Motor neuron (in vitro differentiated cells): ENCODE measurements around the gene OR10G7. TPM values are rescaled to one million over a fixed set of nuclear protein-coding genes. Genes with fewer than 3 reads are reported as not detected.

ENCODE experiments used
- ATAC-seq, 8 experiments: fragments of 200-7000 bp; cut with Tn5 transposase; replicated peaks in 6 of 8; 2 replicates each; pipeline ENCODE4 v1.8.0; 2021; ENCODE audit warnings: mild to moderate bottlenecking in 8 of 8, moderate library complexity in 8 of 8
- H3K27ac ChIP-seq, 2 donors: fragments of 250-450 bp; sonication (Bioruptor Pico); 2 replicates each; pipeline ENCODE4 v1.9.0; 2021; ENCODE audit warnings: antibody characterized with exemption in 2 of 2, mild to moderate bottlenecking in 2 of 2, moderate library complexity in 1 of 2
- H3K4me1 ChIP-seq, 2 donors: fragments of 250-450 bp; sonication (Bioruptor Pico); replicated peaks in 1 of 2; 2 replicates each; pipeline ENCODE4 v1.6.1; 2021; ENCODE audit warnings: antibody characterized with exemption in 2 of 2, mild to moderate bottlenecking in 2 of 2, moderate library complexity in 1 of 2
- H3K4me3 ChIP-seq, 5 donors: fragments of 250-450 bp; sonication (Bioruptor Pico); 2 replicates each; pipeline ENCODE4 v1.9.0; 2021; ENCODE audit warnings: antibody characterized with exemption in 5 of 5, mild to moderate bottlenecking in 5 of 5, moderate library complexity in 4 of 5
- WGBS, 10 experiments: fragments of 450-650 bp; shearing (Covaris generic); methylation state at CpG; one replicate each; pipeline ENCODE4 v1.0.0; 2022; 5-methylcytosine and 5-hydroxymethylcytosine counted together
- in situ Hi-C, 9 experiments: fragments of 400-800 bp; cut with MboI; loops; one replicate each; pipeline ENCODE4 v1.15.0; 2021; ENCODE audit warnings: low sequenced_read_pairs in 9 of 9, low pct_unique_long_range_greater_than_20kb in 2 of 9; ENCODE audit not compliant: unreplicated experiment in 9 of 9
- total RNA-seq, 8 experiments: library from RNA; unstranded; fragments of 300-600 nt; gene quantifications; 2 replicates each; pipeline versions ENCODE4 v1.2.3 to v1.2.4, GENCODE V29; 2022

OR10G7 gene, protein sequence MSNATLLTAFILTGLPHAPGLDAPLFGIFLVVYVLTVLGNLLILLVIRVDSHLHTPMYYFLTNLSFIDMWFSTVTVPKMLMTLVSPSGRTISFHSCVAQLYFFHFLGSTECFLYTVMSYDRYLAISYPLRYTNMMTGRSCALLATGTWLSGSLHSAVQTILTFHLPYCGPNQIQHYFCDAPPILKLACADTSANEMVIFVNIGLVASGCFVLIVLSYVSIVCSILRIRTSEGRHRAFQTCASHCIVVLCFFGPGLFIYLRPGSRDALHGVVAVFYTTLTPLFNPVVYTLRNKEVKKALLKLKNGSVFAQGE
- total RNA-seq = under 1 TPM in 3 of 8 experiments, not detected in 5; 0.08 to 0.35 (median 0.14) TPM

- H3K4me1 ChIP-seq = no peaks in the 10 kb centered on the region
- H3K4me3 ChIP-seq = no peak within 1 kb of the TSS
- WGBS, 10 experiments = 0 to 75% (median 23%) methylated on average over 1 of the region's 1 CpG; no CpG with 5 or more reads in 2 of the 10 experiments
- in situ Hi-C loops = no loop called here
- peak in 1 of 8 experiments; percentile 73 for ATAC-seq
- H3K27ac ChIP-seq = no peak within 1 kb of the TSS
Observed at GRCh38 chr11:124041254-124041653, at the start of gene OR10G7. Gene OR10G7 (minus strand): TSS chr11:124041325. CDS start chr11:124039001, 2,324 bp downstream.

DNA sequence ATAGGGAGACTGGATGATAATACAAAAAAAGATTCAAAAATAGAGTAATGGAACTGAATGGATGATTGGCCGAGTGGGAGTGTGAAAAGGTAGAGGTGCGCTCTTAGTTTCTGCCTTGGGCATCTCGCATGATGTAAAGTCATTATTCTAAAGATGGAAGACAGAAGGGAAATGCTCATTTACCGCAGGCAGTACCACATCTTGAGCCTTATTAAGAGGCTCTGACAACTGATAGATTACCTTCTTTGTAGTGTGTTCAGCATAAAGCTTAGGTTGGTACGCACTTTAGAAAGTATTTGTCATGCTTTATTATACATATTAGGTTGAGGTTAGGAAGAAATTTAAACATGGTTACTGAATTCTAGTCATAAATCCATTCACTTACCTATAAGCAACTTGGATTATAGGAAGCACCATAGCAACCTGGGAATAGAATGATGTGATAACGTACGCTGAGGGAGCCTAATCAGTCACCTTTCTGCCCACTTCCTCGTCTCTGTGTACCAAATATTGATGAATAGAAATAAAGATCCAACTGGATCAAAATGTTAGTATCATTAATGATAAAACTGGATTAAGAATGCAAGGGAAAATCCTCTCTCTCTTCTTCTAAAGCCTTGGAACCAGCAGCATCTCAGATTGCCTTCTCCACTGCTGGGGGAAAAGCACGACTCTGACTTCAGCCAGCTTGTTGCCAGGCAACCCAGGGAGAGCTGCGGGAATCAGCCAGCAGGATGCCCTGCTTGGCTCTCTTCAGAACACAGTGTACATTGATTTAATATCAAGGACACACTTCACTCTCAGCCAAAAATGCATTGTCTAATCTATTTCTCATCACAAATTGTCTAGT, 45.1 kb upstream of the OR10G7 start:
- H3K27ac ChIP-seq = peak overlapping the region in 1 of 2 donors; percentile 63
- 0 to 62% (median 38%) methylated on average over 1 to 10 of the region's 10 CpGs for whole genome bisulfite sequencing, 10 experiments
- H3K4me1 ChIP-seq = peaks cover 4 to 19% of the 10 kb centered on the region in 2 donors
- peak in 5 of 8 experiments; percentile 99 to 100 (median 100) for ATAC-seq
- H3K4me3 ChIP-seq = peak overlapping the region in 3 of 5 donors; percentile 11 to 23 (median 19)
- in situ Hi-C loops = loop anchor here in 2 of 9 experiments (25.0 kb wide), 2 partner anchors 101 to 501 kb away; partner anchors contain the start of gene OR10D3 (in 1 of the 2)

GRCh38 chr11:124085583-124085982, 44.5 kb upstream of the OR10G7 start:
- Histone ChIP-seq H3K4me1 (peaks cover 4 to 19% of the 10 kb centered on the region in 2 donors), H3K27ac (peak overlapping the region in 1 of 2 donors; percentile 63), H3K4me3 (peak overlapping the region in 1 of 5 donors; percentile 23)
- no peak for ATAC-seq
- in situ Hi-C loops = loop anchor here in 2 of 9 experiments (25.0 kb wide), 2 partner anchors 102 to 502 kb away; partner anchors contain the start of gene OR10D3 (in 1 of the 2)
- WGBS, 10 experiments = 0 to 100% (median 76%) methylated on average over 1 to 3 of the region's 3 CpGs; no CpG with 5 or more reads in 1 of the 10 experiments

DNA sequence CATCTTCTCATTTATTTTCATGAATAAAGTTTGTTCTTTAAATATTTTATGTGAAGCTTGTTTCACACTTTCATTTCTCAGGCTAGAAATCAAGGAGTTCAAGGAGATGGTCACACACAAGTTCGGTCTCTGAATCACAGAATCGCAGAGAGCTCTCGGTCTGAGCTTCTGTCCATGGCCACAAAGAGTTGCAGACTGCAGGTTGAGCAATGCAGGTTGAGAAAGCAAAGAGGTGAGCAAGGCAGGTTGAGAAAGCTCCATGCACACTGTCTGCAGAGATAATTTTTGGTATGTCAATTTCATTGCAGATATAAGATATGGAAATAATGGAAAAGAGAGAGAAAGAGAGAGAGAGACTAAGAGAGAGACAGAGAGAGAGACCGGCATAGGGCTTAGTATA, 41.2 kb upstream of the OR10G7 start:
- H3K27ac ChIP-seq = no peak overlapping the region
- no peak overlapping the region for H3K4me3 ChIP-seq
- peak in 1 of 8 experiments; percentile 23 for ATAC-seq
- in situ Hi-C loops = loop anchor here in 2 of 9 experiments (25.0 kb wide), 2 partner anchors 105 to 505 kb away; partner anchors contain the start of gene OR10D3 (in 1 of the 2)
- 39 to 100% (median 83%) methylated on average over 1 to 4 of the region's 4 CpGs for WGBS, 10 experiments
- H3K4me1 ChIP-seq = peaks cover 4 to 19% of the 10 kb centered on the region in 2 donors

- ATAC-seq = peak in 4 of 8 experiments; percentile 55 to 82 (median 58)
- no peak overlapping the region for H3K4me3 ChIP-seq
- in situ Hi-C loops = loop anchor here in 2 of 9 experiments (25.0 kb wide), 2 partner anchors 106 to 506 kb away; partner anchors contain the start of gene OR10D3 (in 1 of the 2)
- H3K27ac ChIP-seq = no peak overlapping the region
- peaks cover 4 to 13% of the 10 kb centered on the region in 2 donors for H3K4me1 ChIP-seq
- WGBS, 10 experiments = 4 to 89% (median 61%) methylated on average over 1 to 3 of the region's 3 CpGs; no CpG with 5 or more reads in 1 of the 10 experiments
Observed at GRCh38 chr11:124081483-124081882, 40.4 kb upstream of the OR10G7 start.

DNA sequence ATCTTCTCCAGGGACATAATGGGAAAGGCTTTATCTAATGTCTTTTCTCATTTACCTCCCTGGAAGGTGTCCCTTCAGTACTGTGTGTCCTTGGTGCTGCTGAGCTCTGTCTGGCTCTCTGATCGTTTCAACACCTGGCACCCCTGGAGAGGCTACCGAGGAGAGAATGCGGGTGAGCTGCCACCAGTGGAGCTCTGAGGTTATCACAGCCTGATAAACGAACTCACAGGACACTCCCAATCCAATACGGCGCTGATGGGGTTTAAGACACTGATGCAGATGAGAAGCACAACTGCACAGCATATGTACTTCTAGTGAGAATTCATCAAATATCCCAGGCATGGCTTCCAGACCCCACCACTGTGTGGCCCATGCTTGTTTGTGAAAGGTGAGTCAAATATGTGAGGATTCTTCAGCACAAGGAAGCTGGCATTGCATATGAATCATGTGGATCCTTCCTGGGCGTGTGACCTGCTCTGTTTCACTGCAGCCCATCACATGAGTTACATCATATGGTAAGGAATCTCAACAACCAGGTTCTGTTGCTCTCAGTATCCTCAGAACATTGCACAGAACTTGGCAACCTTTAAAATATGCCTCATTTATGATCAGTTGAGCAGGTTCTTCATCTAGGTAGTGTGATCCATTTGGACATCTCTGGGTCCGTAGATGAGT, 39.3 kb upstream of the OR10G7 start:
- Histone ChIP-seq H3K27ac (no peak overlapping the region), H3K4me1 (peaks cover under 1 to 4% of the 10 kb centered on the region in 2 donors), H3K4me3 (no peak overlapping the region)
- ATAC-seq = peak in 6 of 8 experiments; percentile 18 to 54 (median 42)
- 27 to 94% (median 78%) methylated on average over 2 to 6 of the region's 8 CpGs; no CpG with 5 or more reads in 4 of the 10 experiments for WGBS, 10 experiments
- in situ Hi-C loops = loop anchor here in 2 of 9 experiments (25.0 kb wide), 2 partner anchors 107 to 507 kb away; partner anchors contain the start of gene OR10D3 (in 1 of the 2)

- in situ Hi-C loops = loop anchor here in 2 of 9 experiments (25.0 kb wide), 2 partner anchors 108 to 508 kb away; partner anchors contain the start of gene OR10D3 (in 1 of the 2)
- 52 to 100% (median 77%) methylated on average over 1 to 8 of the region's 8 CpGs for WGBS, 10 experiments
- Histone ChIP-seq H3K27ac (no peak overlapping the region), H3K4me3 (no peak overlapping the region), H3K4me1 (no peaks in the 10 kb centered on the region)
- ATAC-seq = peak in 1 of 8 experiments; percentile 72
Observed at GRCh38 chr11:124079631-124080326, 38.7 kb upstream of the OR10G7 start.

DNA sequence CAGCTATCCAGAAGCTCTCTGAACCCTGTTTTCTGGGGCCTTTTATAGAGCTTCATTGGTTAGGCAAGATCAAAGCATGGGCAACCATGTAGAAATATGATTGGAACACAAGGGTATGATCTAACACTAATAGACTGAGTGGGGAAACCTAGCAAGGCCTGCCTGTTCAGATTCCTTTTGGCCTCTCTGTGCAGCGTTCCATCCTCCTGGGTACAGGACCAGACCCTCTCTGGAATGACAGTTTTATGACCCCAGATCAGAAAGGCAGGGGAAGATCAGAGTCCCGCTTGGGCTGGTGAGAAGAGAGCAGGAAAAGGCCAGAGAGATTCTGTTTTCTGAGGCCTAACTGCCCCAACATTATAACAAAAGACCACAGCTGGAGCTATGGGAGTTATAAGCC, 37.5 kb upstream of the OR10G7 start:
- H3K4me1 ChIP-seq = no peaks in the 10 kb centered on the region
- in situ Hi-C loops = loop anchor here in 2 of 9 experiments (25.0 kb wide), 2 partner anchors 109 to 509 kb away; partner anchors contain the start of gene OR10D3 (in 1 of the 2)
- H3K27ac ChIP-seq = no peak overlapping the region
- H3K4me3 ChIP-seq = no peak overlapping the region
- ATAC-seq = no peak
- 51 to 100% (median 83%) methylated on average over 1 to 2 of the region's 2 CpGs; no CpG with 5 or more reads in 1 of the 10 experiments for WGBS, 10 experiments

- no peak for ATAC-seq
- Histone ChIP-seq H3K27ac (no peak overlapping the region), H3K4me3 (no peak overlapping the region), H3K4me1 (no peaks in the 10 kb centered on the region)
- in situ Hi-C loops = loop anchor here in 2 of 9 experiments (25.0 kb wide), 2 partner anchors 110 to 510 kb away; partner anchors contain the start of gene OR10D3 (in 1 of the 2)
- 17 to 100% (median 93%) methylated on average over 1 of the region's 1 CpG; no CpG with 5 or more reads in 1 of the 10 experiments for WGBS, 10 experiments
Observed at GRCh38 chr11:124077266-124077665, 36.1 kb upstream of the OR10G7 start.

- ATAC-seq = peak in 4 of 8 experiments; percentile 45 to 91 (median 69)
- in situ Hi-C loops = loop anchor here in 2 of 9 experiments (25.0 kb wide), 2 partner anchors 111 to 511 kb away; partner anchors contain the start of gene OR10D3 (in 1 of the 2)
- WGBS, 10 experiments = 0 to 91% (median 80%) methylated on average over 1 to 13 of the region's 36 CpGs; no CpG with 5 or more reads in 5 of the 10 experiments
- Histone ChIP-seq H3K4me3 (no peak overlapping the region), H3K27ac (no peak overlapping the region), H3K4me1 (no peaks in the 10 kb centered on the region)
Observed at GRCh38 chr11:124075841-124076651, 34.9 kb upstream of the OR10G7 start.

- Histone ChIP-seq H3K4me3 (no peak overlapping the region), H3K4me1 (no peaks in the 10 kb centered on the region), H3K27ac (no peak overlapping the region)
- WGBS, 10 experiments = 100% methylated on average over 1 of the region's 6 CpGs; no CpG with 5 or more reads in 8 of the 10 experiments
- ATAC-seq = no peak
- in situ Hi-C loops = loop anchor here in 2 of 9 experiments (25.0 kb wide), 2 partner anchors 112 to 512 kb away; partner anchors contain the start of gene OR10D3 (in 1 of the 2)
Observed at GRCh38 chr11:124075492-124075840, 34.3 kb upstream of the OR10G7 start.
